H9 (cell line): ENCODE measurements around the gene MCL1. TPM values are rescaled to one million over a fixed set of nuclear protein-coding genes. Genes with fewer than 3 reads are reported as not detected.
"Not testable (repeated sequence)": the region's sequence is repeated elsewhere in the genome, so short reads cannot be mapped to it uniquely, and the experiment has no call there.

Experiments used
- DNase-seq: peaks from one replicate; pipeline ENCODE4 v3.0.0-alpha.2; 2017
- H2AFZ ChIP-seq: one replicate; pipeline ENCODE4 v1.6.1; 2013; ENCODE audit warnings: mild to moderate bottlenecking, low read length, control low read depth, moderate library complexity
- H2AK5ac ChIP-seq: 2 replicates; pipeline ENCODE4 v1.6.1; 2013; ENCODE audit warnings: low read length, control low read depth, mixed read lengths; ENCODE audit not compliant: insufficient read length
- H2BK120ac ChIP-seq: one replicate; pipeline ENCODE4 v1.6.1; 2013; ENCODE audit warnings: low read depth, mild to moderate bottlenecking, low read length, control low read depth, inconsistent platforms; ENCODE audit not compliant: poor library complexity, severe bottlenecking
- H2BK12ac ChIP-seq: 2 replicates; pipeline ENCODE4 v1.6.1; 2013; ENCODE audit warnings: low read length, control low read depth, mixed read lengths, low read depth; ENCODE audit not compliant: insufficient read length
- H2BK15ac ChIP-seq: 2 replicates; pipeline ENCODE4 v1.6.1; 2013; ENCODE audit warnings: low read depth, low read length, control low read depth
- H2BK20ac ChIP-seq: one replicate; pipeline ENCODE4 v1.6.1; 2013; ENCODE audit warnings: low read depth, mild to moderate bottlenecking, low read length, control low read depth, inconsistent platforms; ENCODE audit not compliant: poor library complexity, severe bottlenecking
- H2BK5ac ChIP-seq: 2 replicates; pipeline ENCODE4 v1.6.1; 2013; ENCODE audit warnings: low read length, control low read depth, mixed read lengths; ENCODE audit not compliant: insufficient read length
- H3K14ac ChIP-seq: 2 replicates; pipeline ENCODE4 v1.6.1; 2013; ENCODE audit warnings: low read length, control low read depth; ENCODE audit not compliant: insufficient read depth
- H3K18ac ChIP-seq: 2 replicates; pipeline ENCODE4 v1.6.1; 2013; ENCODE audit warnings: low read depth, mild to moderate bottlenecking, mixed read lengths, low read length, control low read depth; ENCODE audit not compliant: insufficient read length
- H3K23ac ChIP-seq: 2 replicates; pipeline ENCODE4 v1.6.1; 2013; ENCODE audit warnings: low read length, control low read depth, mixed read lengths, low read depth; ENCODE audit not compliant: insufficient read length
- H3K23me2 ChIP-seq: 2 replicates; pipeline ENCODE4 v1.6.1; 2013; ENCODE audit warnings: low read depth, mild to moderate bottlenecking, mixed read lengths, low read length, control low read depth; ENCODE audit not compliant: insufficient read length, poor library complexity, severe bottlenecking
- H3K27ac ChIP-seq: 2 replicates; pipeline ENCODE4 v1.5.1; 2013; ENCODE audit warnings: low read length, control low read depth, mixed read lengths, low read depth; ENCODE audit not compliant: insufficient read length
- H3K27me3 ChIP-seq: 2 replicates; pipeline ENCODE4 v1.6.1; 2013; ENCODE audit warnings: low read length, control low read depth, inconsistent platforms; ENCODE audit not compliant: insufficient read depth
- H3K4ac ChIP-seq: 2 replicates; pipeline ENCODE4 v1.6.1; 2013; ENCODE audit warnings: low read depth, mild to moderate bottlenecking, control low read depth, inconsistent platforms, low read length, moderate library complexity
- H3K4me1 ChIP-seq: 2 replicates; pipeline ENCODE4 v1.6.1; 2013; ENCODE audit warnings: low read length, control low read depth, inconsistent platforms; ENCODE audit not compliant: insufficient read depth
- H3K4me2 ChIP-seq: 2 replicates; pipeline ENCODE4 v1.6.1; 2013; ENCODE audit warnings: low read length, control low read depth, mixed read lengths; ENCODE audit not compliant: insufficient read length, insufficient read depth
- H3K56ac ChIP-seq: 2 replicates; pipeline ENCODE4 v1.6.1; 2013; ENCODE audit warnings: low read depth, mild to moderate bottlenecking, mixed read lengths, low read length, control low read depth; ENCODE audit not compliant: insufficient read length
- H3K79me1 ChIP-seq: 2 replicates; pipeline ENCODE4 v1.6.1; 2013; ENCODE audit warnings: low read depth, mild to moderate bottlenecking, moderate library complexity, low read length, control low read depth, inconsistent platforms; ENCODE audit not compliant: insufficient read depth, poor library complexity, severe bottlenecking
- H3K79me2 ChIP-seq: 2 replicates; pipeline ENCODE4 v1.6.1; 2013; ENCODE audit warnings: low read length, control low read depth, inconsistent platforms; ENCODE audit not compliant: insufficient read depth
- H3K9ac ChIP-seq: 2 replicates; pipeline ENCODE4 v1.6.1; 2013; ENCODE audit warnings: low read length, control low read depth, mixed read lengths; ENCODE audit not compliant: insufficient read length; ENCODE audit errors: extremely low read depth
- H3K9me3 ChIP-seq: one replicate; pipeline ENCODE4 v1.6.1; 2013; ENCODE audit warnings: low read depth, low read length, inconsistent platforms; ENCODE audit not compliant: control insufficient read depth
- H3T11ph ChIP-seq: one replicate; pipeline ENCODE4 v1.6.1; 2013; ENCODE audit warnings: mild to moderate bottlenecking, low read length, control low read depth, inconsistent platforms
- H4K20me1 ChIP-seq: one replicate; pipeline ENCODE4 v1.6.1; 2013; ENCODE audit not compliant: control insufficient read depth, insufficient read length, insufficient read depth
- H4K5ac ChIP-seq: 2 replicates; pipeline ENCODE4 v1.6.1; 2013; ENCODE audit warnings: low read depth, mild to moderate bottlenecking, mixed read lengths, low read length, control low read depth; ENCODE audit not compliant: insufficient read length
- H4K8ac ChIP-seq: replicated peaks from 2 replicates; pipeline ENCODE4 v1.6.1; 2013; ENCODE audit warnings: low read length, control low read depth, mixed read lengths, low read depth; ENCODE audit not compliant: insufficient read length
- H4K91ac ChIP-seq: 2 replicates; pipeline ENCODE4 v1.6.1; 2013; ENCODE audit warnings: low read depth, mild to moderate bottlenecking, moderate library complexity, mixed read lengths, low read length, control low read depth; ENCODE audit not compliant: insufficient read length
- H3K27ac Mint-ChIP-seq, 3 experiments: 2 replicates in 2 of 3; 3 replicates in 1 of 3; pipeline ENCODE4 v1.8.0; 2020 to 2021; ENCODE audit warnings: mixed read lengths in 3 of 3, mild to moderate bottlenecking in 1 of 3, moderate library complexity in 1 of 3
- H3K27me3 Mint-ChIP-seq: 2 replicates; pipeline ENCODE4 v1.8.0; 2021; ENCODE audit warnings: low read depth, mild to moderate bottlenecking, moderate library complexity, mixed read lengths
- H3K36me3 Mint-ChIP-seq, 3 experiments: 2 replicates in 2 of 3; 3 replicates in 1 of 3; pipeline ENCODE4 v1.8.0; 2020 to 2021; ENCODE audit warnings: low read depth in 3 of 3, mixed read lengths in 3 of 3; ENCODE audit not compliant: insufficient read depth in 1 of 3
- H3K4me1 Mint-ChIP-seq, 2 experiments: 2 replicates each; pipeline ENCODE4 v1.8.0; 2020; ENCODE audit warnings: mixed read lengths in 2 of 2
- H3K4me3 Mint-ChIP-seq, 2 experiments: 2 replicates in 1 of 2; 3 replicates in 1 of 2; pipeline ENCODE4 v1.8.0; 2020 to 2021; ENCODE audit warnings: mild to moderate bottlenecking in 2 of 2, mixed read lengths in 2 of 2, moderate library complexity in 1 of 2
- H3K9me3 Mint-ChIP-seq, 2 experiments: 2 replicates in 1 of 2; 3 replicates in 1 of 2; pipeline ENCODE4 v1.8.0; 2020; ENCODE audit warnings: mild to moderate bottlenecking in 2 of 2, mixed read lengths in 2 of 2, moderate library complexity in 1 of 2
- CTCF ChIP-seq: fragments of 200-600 bp; sonication (generic); conservative IDR thresholded peaks from 3 replicates; pipeline ENCODE4 v1.8.0; 2021; ENCODE audit warnings: antibody characterized with exemption, mild to moderate bottlenecking
- WGBS: extraction: QIAGEN DNeasy Blood & Tissue Kit; methylation state at CpG from one replicate; pipeline ENCODE4 v1.1.7; 2013; ENCODE audit warnings: missing lambda C conversion rate, low lambda C conversion rate, mixed read lengths; ENCODE audit not compliant: insufficient read length; ENCODE audit errors: extremely low coverage; 5-methylcytosine and 5-hydroxymethylcytosine counted together
- total RNA-seq: library from RNA; stranded (reverse); gene quantifications from 2 replicates; pipeline ENCODE4 v1.2.1, GENCODE V29; 2021

MCL1 gene
- total RNA-seq, 1 experiment from 2014 or later = 247 TPM

GRCh38 chr1:150574260-150575071 is 4.9 kb downstream of the MCL1 start:
- H3K4me2 ChIP-seq = peak overlapping the region; percentile 98
- peaks cover 35% of the 10 kb centered on the region for H3K79me2 ChIP-seq
- no peaks in the 10 kb centered on the region for H4K20me1 ChIP-seq
- no peaks in the 10 kb centered on the region for H3K79me1 ChIP-seq
- no peak overlapping the region for H3K27ac ChIP-seq
- no peak overlapping the region for H2BK5ac ChIP-seq
- H3T11ph ChIP-seq = no peak overlapping the region
- TF ChIP-seq CTCF = no peak
- H3K27me3 ChIP-seq = no peaks in the 10 kb centered on the region
- H3K23me2 ChIP-seq = peaks cover 7% of the 10 kb centered on the region
- H3K18ac ChIP-seq = no peak overlapping the region
- Mint-ChIP-seq H3K27ac (peak overlapping the region in 2 of 3 experiments; percentile 85 to 96; a peak in 3 of 7 replicates), H3K4me1 (peaks cover 49 to 61% of the 10 kb centered on the region in 2 experiments), H3K27me3 (peaks cover 3% of the 10 kb centered on the region; the same call in 1 of the 2 replicates), H3K36me3 (peaks cover 76 to 89% (median 80%) of the 10 kb centered on the region in 3 experiments), H3K4me3 (peak overlapping the region; percentile 96 to 97), H3K9me3 (peaks cover 6 to 15% of the 10 kb centered on the region in 2 experiments; a peak in 4 of 5 replicates)
- H3K56ac ChIP-seq = no peak overlapping the region
- no peak overlapping the region for H2BK20ac ChIP-seq
- no peak overlapping the region for H3K4ac ChIP-seq
- H3K23ac ChIP-seq = no peak overlapping the region
- DNase-seq = no peak
- no peak overlapping the region for H2AK5ac ChIP-seq
- no peak overlapping the region for H4K91ac ChIP-seq
- no peaks in the 10 kb centered on the region for H3K9me3 ChIP-seq
- H2BK120ac ChIP-seq = no peak overlapping the region
- H3K4me1 ChIP-seq = peaks cover 2% of the 10 kb centered on the region
- H4K8ac ChIP-seq = no peak overlapping the region
- H2BK15ac ChIP-seq = no peak overlapping the region
- no peak overlapping the region for H4K5ac ChIP-seq
- H3K9ac ChIP-seq = no peak overlapping the region
- no peak overlapping the region for H2BK12ac ChIP-seq
- no peak overlapping the region for H2AFZ ChIP-seq
- WGBS = no CpG with 5 or more reads among the region's 6 CpGs
- H3K14ac ChIP-seq = no peak overlapping the region

GRCh38 chr1:150573648-150574071 is 5.8 kb downstream of the MCL1 start:
- not testable (repeated sequence) for H2BK20ac ChIP-seq, H3K27me3 ChIP-seq, H3K23ac ChIP-seq, H3K18ac ChIP-seq, H3K9me3 ChIP-seq, H3K23me2 ChIP-seq, H2BK15ac ChIP-seq, H4K20me1 ChIP-seq, H4K5ac ChIP-seq, H3K79me1 ChIP-seq, H3K4me2 ChIP-seq, H3K27ac ChIP-seq, H3K9ac ChIP-seq, H2BK12ac ChIP-seq, H2AK5ac ChIP-seq, H4K91ac ChIP-seq, H2BK120ac ChIP-seq, H3T11ph ChIP-seq, H3K4me1 ChIP-seq, H4K8ac ChIP-seq, H2BK5ac ChIP-seq, H3K27me3 Mint-ChIP-seq, H2AFZ ChIP-seq, H3K14ac ChIP-seq, H3K4ac ChIP-seq, H3K56ac ChIP-seq
- H3K9me3 Mint-ChIP-seq = peaks cover 4 to 12% of the 10 kb centered on the region in 2 experiments; a peak in 4 of 5 replicates
- peaks cover 55 to 70% of the 10 kb centered on the region in 2 experiments for H3K4me1 Mint-ChIP-seq
- peak overlapping the region; percentile 32 to 63; a peak in 4 of 5 replicates for H3K4me3 Mint-ChIP-seq
- peaks cover 73 to 84% (median 75%) of the 10 kb centered on the region in 3 experiments for H3K36me3 Mint-ChIP-seq
- WGBS = no CpG with 5 or more reads among the region's 13 CpGs
- H3K27ac Mint-ChIP-seq = peak overlapping the region; percentile 49 to 91 (median 72); a peak in 6 of 7 replicates
- peak; percentile 51 for DNase-seq
- H3K79me2 ChIP-seq = peaks cover 32% of the 10 kb centered on the region
